K562 treated with DMSO at 1 percent for 12 hours (cell line): ENCODE data around the gene PLA2G2F. TPM values are rescaled to one million over a fixed set of nuclear protein-coding genes. Genes with fewer than 3 reads are reported as not detected.

Source experiments
- total RNA-seq: library from RNA; unstranded; fragments of 300-600 nt; gene quantifications from 2 replicates; pipeline ENCODE4 v1.2.3, GENCODE V29; 2022; ENCODE audit not compliant: insufficient read depth

PLA2G2F gene, protein sequence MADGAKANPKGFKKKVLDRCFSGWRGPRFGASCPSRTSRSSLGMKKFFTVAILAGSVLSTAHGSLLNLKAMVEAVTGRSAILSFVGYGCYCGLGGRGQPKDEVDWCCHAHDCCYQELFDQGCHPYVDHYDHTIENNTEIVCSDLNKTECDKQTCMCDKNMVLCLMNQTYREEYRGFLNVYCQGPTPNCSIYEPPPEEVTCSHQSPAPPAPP
- not detected in 2 replicates for total RNA-seq

DNA sequence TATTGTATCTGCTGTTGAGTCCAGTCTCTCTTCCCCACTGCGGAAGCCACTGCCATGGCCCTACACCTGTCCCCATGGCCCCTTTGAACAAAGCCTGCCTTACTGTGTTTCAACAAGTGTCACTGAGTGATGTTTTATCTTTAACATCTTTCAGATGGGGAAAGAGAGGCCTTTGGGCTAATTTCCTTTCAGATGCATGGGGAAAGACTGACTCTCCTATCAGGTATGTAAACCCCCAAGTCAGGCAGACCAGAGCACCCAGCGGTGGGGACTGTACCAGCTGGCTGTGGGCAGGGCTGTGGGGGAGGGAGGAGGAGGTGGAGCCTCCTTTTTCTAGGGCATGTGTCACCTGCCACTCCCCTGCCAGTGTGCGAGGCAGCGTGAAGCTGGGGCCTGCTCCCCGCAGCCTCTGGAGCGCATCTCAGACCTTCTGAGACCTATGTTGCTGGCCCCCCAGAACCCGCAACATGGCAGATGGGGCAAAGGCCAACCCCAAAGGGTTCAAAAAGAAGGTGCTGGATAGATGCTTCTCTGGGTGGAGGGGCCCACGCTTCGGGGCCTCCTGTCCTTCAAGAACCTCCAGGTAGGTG, at the start of gene PLA2G2F:
Gene PLA2G2F (plus strand): TSS at position 363 of the 590 bp plus-strand sequence. CDS start 105 bp downstream, at position 468.

DNA sequence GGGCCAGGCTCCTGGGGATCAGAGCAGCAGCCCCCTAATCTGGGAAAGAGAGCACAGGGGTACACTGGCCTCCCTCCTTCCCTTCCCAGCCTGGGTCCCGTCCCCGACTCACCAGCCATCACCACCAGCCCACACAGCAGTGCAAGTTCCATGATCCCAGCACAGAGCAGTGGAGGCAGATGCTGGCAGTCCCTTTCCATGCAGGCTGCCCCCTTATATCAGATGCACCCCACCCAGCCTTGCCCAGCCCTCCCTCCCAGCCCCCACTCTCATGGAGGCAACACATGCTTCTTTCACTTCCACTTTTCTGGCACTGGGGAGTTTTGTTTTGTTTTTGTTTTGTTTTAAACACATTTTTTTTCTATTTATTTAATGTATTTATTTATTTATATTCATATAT, 19.8 kb upstream of the PLA2G2F start, which contains the start of gene PLA2G2D:
Gene PLA2G2D (minus strand): TSS at position 190 of the 400 bp plus-strand sequence. CDS start 38 bp downstream, at position 152.

DNA sequence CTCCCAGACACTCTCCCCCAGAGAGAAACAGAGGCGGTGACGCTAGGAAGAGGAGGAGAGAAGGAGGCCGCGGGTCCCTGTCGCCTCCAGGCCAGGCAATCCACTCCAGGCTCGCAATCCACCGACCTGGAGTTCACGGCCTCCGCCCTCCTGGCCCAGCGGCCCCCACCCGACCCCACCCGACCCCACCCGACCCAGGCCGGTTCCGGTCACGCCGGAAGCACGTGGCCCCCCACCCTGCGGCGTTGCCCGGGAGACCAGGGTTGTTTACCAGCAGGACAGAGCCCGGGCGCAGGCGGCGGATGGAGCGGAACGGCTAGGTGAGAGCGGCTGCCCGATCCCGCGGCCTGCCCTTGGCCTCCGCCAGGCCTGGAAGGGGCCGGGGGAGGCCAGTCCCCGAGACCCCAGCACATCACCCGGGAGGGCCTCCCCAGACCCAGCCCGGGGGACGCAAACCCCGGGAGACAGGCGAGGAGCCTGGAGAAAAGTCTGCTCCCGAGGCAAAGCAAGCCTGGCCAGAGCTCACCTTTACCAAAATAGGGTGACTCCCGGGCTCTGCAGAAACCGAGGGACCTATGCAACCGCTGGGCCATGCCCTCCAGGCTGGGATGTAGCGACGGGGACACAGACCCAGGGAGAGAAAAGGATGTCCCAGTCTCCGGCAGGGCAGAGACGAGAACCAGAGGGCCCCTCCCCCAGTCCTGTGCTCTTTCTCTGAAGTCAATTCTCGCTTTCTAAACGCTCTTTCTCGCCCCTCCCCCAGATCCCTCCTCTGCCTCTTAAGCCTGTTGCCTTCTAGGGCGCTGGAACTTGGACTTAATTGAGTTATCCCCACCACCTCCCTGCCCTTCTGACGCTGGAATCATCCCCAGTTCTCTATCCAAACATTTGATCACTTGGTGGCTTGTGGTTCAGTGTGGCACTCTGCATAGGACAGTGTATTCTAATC, 47.0 kb downstream of the PLA2G2F start, which contains the start of the genes PLA2G2C and UBXN10:
Gene PLA2G2C (minus strand): TSS at position 685 of the 949 bp plus-strand sequence. CDS start 9,155 bp downstream, outside the sequence.
Gene UBXN10 (plus strand): TSS at position 263 of the 949 bp plus-strand sequence. CDS start 4,466 bp downstream, outside the sequence.

Other genes with a start within 250 kb of the PLA2G2F start
- not detected in 2 replicates for gene PLA2G2E, start 215.7 kb upstream of the PLA2G2F start, total RNA-seq
- gene PLA2G2A, start 159.7 kb upstream of the PLA2G2F start, total RNA-seq, result not detected in 2 replicates
- not detected in 2 replicates for gene PLA2G5, start 69.1 kb upstream of the PLA2G2F start, total RNA-seq
- gene PLA2G2D, start 19.8 kb upstream of the PLA2G2F start, total RNA-seq, result not detected in 2 replicates
- 5.3 and 9.7 TPM in 2 replicates for gene UBXN10, start 46.8 kb downstream of the PLA2G2F start, total RNA-seq
- gene PLA2G2C, start 47.2 kb downstream of the PLA2G2F start, total RNA-seq, result 0.40 and 0.42 TPM in 2 replicates
- gene VWA5B1, start 151.6 kb downstream of the PLA2G2F start, total RNA-seq, result not detected in 2 replicates